IMR-90 (cell line): ENCODE measurements around the gene COL4A2. TPM values are rescaled to one million over a fixed set of nuclear protein-coding genes. Genes with fewer than 3 reads are reported as not detected.

Experiments
- ATAC-seq: fragments of 200-7000 bp; cut with Tn5 transposase; 2 replicates; pipeline ENCODE4 v1.9.1; 2020; ENCODE audit warnings: low read depth, mild to moderate bottlenecking, moderate library complexity
- BruUV-seq: library from RNA; stranded (reverse); fragments of 400-500 nt; replicated peaks from 2 replicates; lab custom pipeline; 2021; lab: Mats Ljungman, UMichigan
- CTCF ChIA-PET: fragments of 300-600 bp; formaldehyde crosslinking; extraction: SDS; loops from one replicate; lab custom pipeline; 2021; ENCODE audit warnings: antibody characterized with exemption; lab: Yijun Ruan, JAX
- POLR2A ChIA-PET: fragments of 300-600 bp; sonication (Branson Sonifier 250); formaldehyde crosslinking; loops from one replicate; lab custom pipeline; 2022; ENCODE audit warnings: antibody characterized with exemption; ENCODE audit not compliant: unreplicated experiment; lab: Charles Lee
- DNase-seq: peaks from one replicate; pipeline ENCODE4 v3.0.0; 2013
- H2AFZ ChIP-seq: replicated peaks from 2 replicates; pipeline ENCODE3; 2013; ENCODE audit warnings: low read length, mild to moderate bottlenecking; ENCODE audit not compliant: poor library complexity
- H2AK5ac ChIP-seq: 2 replicates; pipeline ENCODE4 v1.6.1; 2013; ENCODE audit warnings: low read depth, low read length, inconsistent platforms
- H2AK9ac ChIP-seq: replicated peaks from 2 replicates; pipeline ENCODE3; 2013; ENCODE audit warnings: mild to moderate bottlenecking, low read depth, low read length, moderate library complexity; ENCODE audit not compliant: poor library complexity
- H2BK120ac ChIP-seq: 2 replicates; pipeline ENCODE4 v1.6.1; 2013; ENCODE audit warnings: low read depth, low read length, inconsistent platforms
- H2BK15ac ChIP-seq: 3 replicates; pipeline ENCODE4 v1.6.1; 2013; ENCODE audit warnings: low read depth, low read length, inconsistent platforms
- H2BK20ac ChIP-seq: 2 replicates; pipeline ENCODE4 v1.6.1; 2013; ENCODE audit warnings: low read depth, mild to moderate bottlenecking, inconsistent platforms, low read length, moderate library complexity
- H2BK5ac ChIP-seq: 2 replicates; pipeline ENCODE4 v1.6.1; 2013; ENCODE audit warnings: mild to moderate bottlenecking, low read depth, low read length, inconsistent platforms; ENCODE audit not compliant: poor library complexity, severe bottlenecking
- H3K14ac ChIP-seq: replicated peaks from 2 replicates; pipeline ENCODE4 v1.6.1; 2013; ENCODE audit warnings: low read depth, low read length, inconsistent platforms
- H3K18ac ChIP-seq: 2 replicates; pipeline ENCODE4 v1.6.1; 2013; ENCODE audit warnings: low read depth, low read length, control low read depth
- H3K23ac ChIP-seq: 2 replicates; pipeline ENCODE4 v1.6.1; 2013; ENCODE audit warnings: low read depth, low read length, inconsistent platforms
- H3K27ac ChIP-seq: 2 replicates; pipeline ENCODE4 v1.5.1; 2013; ENCODE audit warnings: mild to moderate bottlenecking, control low read depth, low read length; ENCODE audit not compliant: insufficient read depth
- H3K27me3 ChIP-seq: 2 replicates; pipeline ENCODE4 v1.6.1; 2013; ENCODE audit warnings: low read length; ENCODE audit not compliant: control insufficient read depth, insufficient read depth
- H3K36me3 ChIP-seq: 2 replicates; pipeline ENCODE4 v1.6.1; 2013; ENCODE audit warnings: low read length, mixed read lengths; ENCODE audit not compliant: control insufficient read depth, insufficient read depth
- H3K4ac ChIP-seq: 2 replicates; pipeline ENCODE4 v1.6.1; 2013; ENCODE audit warnings: low read depth, low read length, inconsistent platforms
- H3K4me1 ChIP-seq: 2 replicates; pipeline ENCODE4 v1.6.1; 2013; ENCODE audit warnings: low read length, mixed read lengths; ENCODE audit not compliant: control insufficient read depth, insufficient read depth
- H3K4me2 ChIP-seq: 2 replicates; pipeline ENCODE4 v1.6.1; 2013; ENCODE audit warnings: low read depth, mild to moderate bottlenecking, control low read depth, low read length, moderate library complexity
- H3K4me3 ChIP-seq: 2 replicates; pipeline ENCODE4 v1.5.1; 2013; ENCODE audit warnings: low read depth, mild to moderate bottlenecking, control low read depth, low read length, moderate library complexity; ENCODE audit not compliant: insufficient read depth
- H3K56ac ChIP-seq: 2 replicates; pipeline ENCODE4 v1.6.1; 2013; ENCODE audit warnings: low read length, inconsistent platforms; ENCODE audit not compliant: insufficient read depth; ENCODE audit errors: extremely low read depth
- H3K79me1 ChIP-seq, 2 experiments: 2 replicates each; pipeline ENCODE4 v1.6.1; 2013; ENCODE audit warnings: low read length in 2 of 2, inconsistent platforms in 1 of 2, low read depth in 1 of 2
- H3K9ac ChIP-seq: 2 replicates; pipeline ENCODE4 v1.6.1; 2013; ENCODE audit warnings: low read depth, low read length, control low read depth
- H3K9me1 ChIP-seq: 2 replicates; pipeline ENCODE4 v1.6.1; 2013; ENCODE audit warnings: low read length, inconsistent platforms; ENCODE audit not compliant: insufficient read depth
- H3K9me3 ChIP-seq: 2 replicates; pipeline ENCODE4 v1.6.1; 2013; ENCODE audit warnings: low read length; ENCODE audit not compliant: control insufficient read depth, insufficient read depth
- H4K20me1 ChIP-seq: 2 replicates; pipeline ENCODE4 v1.6.1; 2013; ENCODE audit warnings: low read length, inconsistent platforms; ENCODE audit not compliant: insufficient read depth
- H4K5ac ChIP-seq: 2 replicates; pipeline ENCODE4 v1.6.1; 2013; ENCODE audit warnings: mild to moderate bottlenecking, low read depth, low read length, control low read depth
- H4K8ac ChIP-seq, 2 experiments: 2 replicates each; pipeline ENCODE4 v1.6.1; 2013; ENCODE audit warnings: low read depth in 2 of 2, low read length in 2 of 2, control low read depth in 1 of 2, inconsistent platforms in 1 of 2
- H4K91ac ChIP-seq: 2 replicates; pipeline ENCODE4 v1.6.1; 2013; ENCODE audit warnings: low read depth, low read length, inconsistent platforms; ENCODE audit not compliant: insufficient read depth
- BHLHE40 ChIP-seq: fragments of 150-350 bp; IDR thresholded peaks from 2 replicates; pipeline ENCODE4 v1.6.1; 2016; ENCODE audit warnings: mild to moderate bottlenecking, low read depth, low read length
- CEBPB ChIP-seq: IDR thresholded peaks from 2 replicates; pipeline ENCODE4 v1.6.1; 2012; ENCODE audit warnings: low read depth, low read length, improper control_type of control experiment
- MAFK ChIP-seq: IDR thresholded peaks from 2 replicates; pipeline ENCODE4 v1.6.1; 2012; ENCODE audit warnings: low read depth, low read length, improper control_type of control experiment
- POLR2A ChIP-seq: IDR thresholded peaks from 2 replicates; pipeline ENCODE4 v1.6.1; 2012; ENCODE audit warnings: mild to moderate bottlenecking, low read depth, low read length
- RAD21 ChIP-seq: IDR thresholded peaks from 2 replicates; pipeline ENCODE4 v1.6.1; 2012; ENCODE audit warnings: low read length, improper control_type of control experiment
- RFX5 ChIP-seq: IDR thresholded peaks from 2 replicates; pipeline ENCODE4 v1.8.0; 2012; ENCODE audit warnings: low read depth, mild to moderate bottlenecking, low read length, moderate library complexity
- SMC3 ChIP-seq: fragments of 150-350 bp; IDR thresholded peaks from 2 replicates; pipeline ENCODE4 v1.6.1; 2016; ENCODE audit warnings: low read depth, mild to moderate bottlenecking, antibody characterized with exemption, low read length, moderate library complexity
- whole genome bisulfite sequencing, 2 experiments: methylation state at CpG; one replicate each; pipeline versions ENCODE4 v1.1.5 to v1.1.7; 2013; ENCODE audit warnings: missing lambda C conversion rate in 2 of 2; ENCODE audit not compliant: insufficient read length in 1 of 2; ENCODE audit errors: extremely low coverage in 2 of 2; 5-methylcytosine and 5-hydroxymethylcytosine counted together
- dilution Hi-C: fragments of 300-500 bp; cut with HindIII; formaldehyde crosslinking; loops from one replicate; pipeline ENCODE4 v1.14.3; 2018; ENCODE audit warnings: low sequenced_read_pairs; ENCODE audit not compliant: unreplicated experiment
- in situ Hi-C: fragments of 300-500 bp; cut with MboI; formaldehyde crosslinking; loops from 3 replicates; pipeline ENCODE4 v1.14.3; 2019; ENCODE audit warnings: low sequenced_read_pairs, inconsistent platforms, mixed read lengths
- intact Hi-C: fragments of 100-400 bp; cut with micrococcal nuclease; formaldehyde crosslinking; loops from 2 replicates; pipeline ENCODE4 v1.10.0; 2022
- polyA plus RNA-seq, 3 experiments: library from polyadenylated mRNA; depleted of rRNA; stranded (reverse); fragments of >200 nt; gene quantifications; 2 replicates each; pipeline ENCODE4 v1.2.3, GENCODE V29; 2012; ENCODE audit warnings: low replicate concordance in 1 of 3
- total RNA-seq: library from RNA; depleted of rRNA; stranded (reverse); fragments of >200 nt; gene quantifications from 2 replicates; pipeline ENCODE4 v1.2.3, GENCODE V29; 2012
- TF ChIP-seq, protein P1 (sequence below): fragments of 150-350 bp; IDR thresholded peaks from 2 replicates; pipeline ENCODE4 v1.6.1; 2017; ENCODE audit warnings: mild to moderate bottlenecking, antibody characterized with exemption, low read length, low read depth

COL4A2 gene
- total and polyA plus RNA-seq, 2 of the 4 experiments (the other 2 are of a cell fraction): 90.7 to 457 TPM

DNA sequence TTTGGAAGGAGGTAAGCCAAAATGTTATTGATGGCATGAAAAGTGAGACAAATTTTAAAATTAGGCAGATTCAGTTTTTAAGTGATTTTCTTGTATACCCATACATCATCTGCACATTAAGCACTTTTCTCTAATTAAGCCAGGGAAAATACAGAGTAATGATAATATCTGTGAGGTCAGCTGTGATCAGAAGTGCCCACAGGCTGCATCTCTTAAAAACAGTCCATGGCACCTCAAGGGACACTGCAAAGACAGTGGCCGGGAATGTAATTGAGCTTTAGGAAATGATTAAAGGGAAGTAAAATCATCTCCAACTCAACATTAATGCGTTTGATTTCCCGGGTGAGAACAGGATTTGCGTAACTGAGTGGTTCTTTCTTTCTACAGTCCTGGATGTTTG, 2.1 kb upstream of the COL4A2 start:
- H4K91ac ChIP-seq: no peak overlapping the region
- H3K23ac ChIP-seq: peak overlapping the region; percentile 75
- peak overlapping the region; percentile 85 for H3K56ac ChIP-seq
- no peak overlapping the region; the same call in 1 of the 2 replicates for H4K5ac ChIP-seq
- dilution Hi-C loops: no loop called here
- peaks cover 28% of the 10 kb centered on the region for H3K4me1 ChIP-seq
- peaks cover 29% of the 10 kb centered on the region for H3K9me1 ChIP-seq
- no peaks in the 10 kb centered on the region for H3K9me3 ChIP-seq
- no peak overlapping the region for H2BK20ac ChIP-seq
- peak overlapping the region in 1 of 2 experiments; percentile 60; a peak in 1 of 4 replicates for H4K8ac ChIP-seq
- in situ Hi-C loops: no loop called here
- no TSS peak for BruUV-seq
- peak overlapping the region; percentile 84 for H3K4me3 ChIP-seq
- CTCF ChIA-PET: interaction anchor here (1.0 to 2.6 kb wide), 4 partner anchors 18 to 107 kb away, joined by 3 to 6 read pairs (median 4); no protein-coding TSS in a partner anchor
- no peak for ATAC-seq
- peak overlapping the region; percentile 86 for H3K4me2 ChIP-seq
- H2BK5ac ChIP-seq: peak overlapping the region; percentile 6
- WGBS, 2 experiments: no CpG with 5 or more reads among the region's 4 CpGs
- TF ChIP-seq CEBPB: no peak
- no peak for TF ChIP-seq RAD21
- no peak for TF ChIP-seq BHLHE40
- no peak for TF ChIP-seq POLR2A
- no peak for TF ChIP-seq SMC3
- TF ChIP-seq MAFK: no peak
- TF ChIP-seq RFX5: no peak
- TF ChIP-seq, protein P1, sequence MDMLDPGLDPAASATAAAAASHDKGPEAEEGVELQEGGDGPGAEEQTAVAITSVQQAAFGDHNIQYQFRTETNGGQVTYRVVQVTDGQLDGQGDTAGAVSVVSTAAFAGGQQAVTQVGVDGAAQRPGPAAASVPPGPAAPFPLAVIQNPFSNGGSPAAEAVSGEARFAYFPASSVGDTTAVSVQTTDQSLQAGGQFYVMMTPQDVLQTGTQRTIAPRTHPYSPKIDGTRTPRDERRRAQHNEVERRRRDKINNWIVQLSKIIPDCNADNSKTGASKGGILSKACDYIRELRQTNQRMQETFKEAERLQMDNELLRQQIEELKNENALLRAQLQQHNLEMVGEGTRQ: no peak
- no peak overlapping the region for H2BK15ac ChIP-seq
- intact Hi-C loops: loop anchor here (2.0 kb wide), 1 partner anchor 56 kb away; no protein-coding TSS in a partner anchor
- peaks cover 80% of the 10 kb centered on the region for H4K20me1 ChIP-seq
- no peak overlapping the region for H2AK9ac ChIP-seq
- H2AFZ ChIP-seq: no peak overlapping the region
- POLR2A ChIA-PET: interaction anchor here (1.0 to 1.3 kb wide), 3 partner anchors 29 to 57 kb away, joined by 3 to 5 read pairs (median 4); no protein-coding TSS in a partner anchor
- no peaks in the 10 kb centered on the region for H3K27me3 ChIP-seq
- H3K79me1 ChIP-seq: peaks cover 4 to 62% of the 10 kb centered on the region in 2 experiments; a peak in 2 of 4 replicates
- peak overlapping the region; percentile 81 for H3K14ac ChIP-seq
- 0 out of 2 replicates have a peak overlapping the region, but pooled peaks have one; percentile 29 for H3K27ac ChIP-seq
- no peak for DNase-seq
- H3K4ac ChIP-seq: peak overlapping the region; percentile 35
- peak overlapping the region; percentile 32; the same call in 1 of the 2 replicates for H2AK5ac ChIP-seq
- peak overlapping the region; percentile 96 for H3K9ac ChIP-seq
- peak overlapping the region; percentile 22 for H2BK120ac ChIP-seq
- peaks cover 27% of the 10 kb centered on the region for H3K36me3 ChIP-seq
- H3K18ac ChIP-seq: peak overlapping the region; percentile 40; the same call in 1 of the 2 replicates
